GM19467 (cell line): Measurements from ENCODE around the gene NEMP1.
"Not testable (repeated sequence)": the region's sequence is repeated elsewhere in the genome, so short reads cannot be mapped to it uniquely, and the experiment has no call there.

Experiments
- ATAC-seq: cut with Tn5 transposase; IDR thresholded peaks from one replicate; pipeline ENCODE4 v1.9.1; 2021; ENCODE audit warnings: mild to moderate bottlenecking, moderate library complexity; ENCODE audit not compliant: unreplicated experiment

NEMP1 gene

DNA sequence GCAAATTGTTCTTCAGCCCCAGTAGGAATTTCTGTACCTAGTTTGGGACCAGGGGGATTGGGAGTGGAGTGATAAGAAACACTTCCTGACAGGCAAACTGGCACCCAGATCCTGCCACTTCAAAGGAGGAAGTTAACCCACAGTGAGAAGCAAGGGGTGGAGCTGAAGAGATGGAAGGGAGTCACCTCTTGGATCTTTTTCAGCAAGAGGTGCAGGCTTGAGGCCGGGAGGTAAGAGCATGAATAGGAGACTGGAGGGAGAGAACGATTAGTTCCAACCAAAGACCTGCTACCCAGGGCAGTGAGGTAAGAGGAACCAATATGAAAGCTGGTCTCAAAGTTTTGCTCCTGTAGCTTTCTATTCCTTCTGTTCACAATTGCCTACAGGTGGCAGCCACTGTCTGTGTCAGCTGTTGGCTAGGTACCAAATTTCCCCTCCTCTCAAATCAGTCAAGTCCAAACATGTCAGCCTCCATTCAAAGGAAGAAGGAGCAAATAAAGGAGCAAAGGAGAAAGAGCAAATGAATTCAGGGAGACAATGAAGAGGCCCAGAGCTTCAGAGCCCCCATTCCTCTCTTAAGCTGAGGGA is 47.4 kb downstream of the NEMP1 start:
- ATAC-seq, result no peak

DNA sequence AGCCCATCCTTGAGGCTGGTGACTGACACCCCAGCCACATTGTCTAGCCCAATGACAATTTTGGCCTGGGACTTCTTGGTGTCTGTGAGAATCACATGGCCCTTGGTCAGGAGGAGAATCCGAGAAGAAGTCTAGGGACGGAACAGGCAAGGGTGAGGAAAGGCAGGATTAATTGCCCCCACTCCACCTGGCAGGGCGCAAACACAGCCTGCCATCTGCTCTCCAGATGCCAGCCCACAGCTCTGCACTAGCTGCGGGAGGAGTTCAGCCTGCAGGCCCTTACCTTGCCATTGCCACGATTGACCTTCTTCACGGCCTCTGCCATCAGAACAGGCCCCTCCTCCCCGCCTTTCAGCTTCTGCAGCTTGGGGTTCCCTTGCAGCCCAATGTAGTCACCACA is 49.1 kb downstream of the NEMP1 start:
- no peak for ATAC-seq

DNA sequence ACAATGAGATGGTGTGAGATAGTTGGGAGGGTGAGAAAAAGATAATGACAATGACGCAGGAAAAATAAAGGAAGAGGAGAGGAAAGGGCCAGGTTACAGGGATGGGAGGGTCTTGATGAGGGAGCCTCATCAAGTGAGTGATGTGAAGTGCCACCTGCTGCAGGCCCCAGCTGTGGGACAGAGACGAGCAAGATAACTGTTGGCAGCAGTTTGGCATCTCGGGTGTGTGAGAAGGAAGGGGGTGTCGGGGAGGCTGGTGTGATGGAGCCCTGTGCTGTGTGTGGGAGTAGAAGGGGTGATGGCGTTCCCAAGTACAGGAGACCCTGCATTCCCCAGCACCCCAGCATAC is 50.8 kb downstream of the NEMP1 start:
- no peak for ATAC-seq

DNA sequence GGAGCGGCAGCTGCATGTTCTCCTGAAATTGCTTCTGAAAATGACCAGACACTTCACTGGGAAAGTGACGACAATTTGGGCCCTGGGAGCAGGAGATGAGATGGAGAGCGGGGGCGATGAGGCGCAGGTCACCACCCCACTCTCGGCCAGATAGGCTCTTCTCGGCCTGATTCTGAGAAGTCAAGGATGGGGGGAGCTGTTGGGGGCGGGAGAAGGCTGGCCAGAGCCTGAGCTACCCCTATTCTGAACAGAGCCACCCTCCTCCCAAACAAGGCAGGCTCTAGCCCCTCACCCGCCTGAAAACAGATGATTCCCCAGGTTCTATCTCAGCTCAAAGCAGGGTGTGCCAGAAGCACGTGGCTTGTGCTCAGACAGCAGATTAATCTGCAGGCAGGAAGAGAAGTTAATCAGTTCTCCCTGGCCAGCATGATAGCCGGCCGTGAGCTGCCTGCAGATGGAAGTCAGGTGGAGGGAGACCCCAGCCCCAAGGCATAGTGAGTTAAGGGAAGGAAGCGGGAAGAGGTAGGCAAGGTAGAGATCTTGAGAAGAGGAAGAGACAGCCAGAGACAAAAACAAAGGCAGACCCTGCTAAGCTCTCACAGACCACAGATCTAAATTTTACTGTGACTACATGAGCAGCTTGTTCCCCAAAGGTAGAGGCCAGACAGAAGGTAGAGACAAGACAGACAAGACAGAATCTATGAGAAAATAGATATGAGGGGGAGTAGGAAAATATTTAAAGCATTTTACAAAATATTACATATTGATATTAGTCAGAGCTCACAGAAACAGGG is 51.4 kb downstream of the NEMP1 start:
- no peak for ATAC-seq

DNA sequence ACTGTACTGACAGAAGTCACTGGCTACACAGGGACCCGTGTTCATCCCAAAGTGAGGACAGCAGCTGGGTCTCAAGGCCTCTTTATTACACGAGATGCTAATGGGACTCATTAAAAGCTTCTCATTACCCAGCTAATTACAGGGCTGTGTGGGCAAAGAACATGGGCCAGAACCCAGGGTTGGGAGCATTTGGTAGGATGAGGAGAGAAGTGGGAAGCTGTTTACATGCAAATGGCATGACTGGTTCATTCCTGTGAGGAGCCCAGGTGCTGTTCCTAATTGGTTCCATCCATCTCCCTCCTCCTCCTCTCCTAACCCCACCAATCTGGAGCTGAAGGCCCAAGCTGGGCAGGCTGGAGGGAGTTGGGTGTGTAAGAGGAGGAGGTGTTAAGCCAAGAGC is 53.4 kb downstream of the NEMP1 start:
- no peak for ATAC-seq

DNA sequence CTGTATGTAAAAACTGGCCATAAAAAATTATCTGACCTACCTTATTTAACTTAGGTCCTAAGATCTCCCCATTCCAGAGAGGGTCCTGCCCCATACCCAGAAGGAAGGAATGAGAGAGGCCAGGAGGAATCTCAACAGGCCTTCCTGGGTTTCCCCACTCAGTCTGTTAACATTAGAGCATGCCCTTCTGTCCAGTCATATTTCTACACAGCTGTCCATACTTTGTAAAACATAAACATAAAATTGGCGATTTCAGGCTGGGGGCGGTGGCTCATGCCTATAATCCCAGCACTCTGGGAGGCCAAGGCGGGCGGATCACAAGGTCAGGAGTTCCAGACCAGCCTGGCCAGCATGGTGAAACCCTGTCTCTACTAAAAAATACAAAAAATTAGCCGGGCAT is 56.3 kb downstream of the NEMP1 start:
- ATAC-seq, result not testable (repeated sequence)

DNA sequence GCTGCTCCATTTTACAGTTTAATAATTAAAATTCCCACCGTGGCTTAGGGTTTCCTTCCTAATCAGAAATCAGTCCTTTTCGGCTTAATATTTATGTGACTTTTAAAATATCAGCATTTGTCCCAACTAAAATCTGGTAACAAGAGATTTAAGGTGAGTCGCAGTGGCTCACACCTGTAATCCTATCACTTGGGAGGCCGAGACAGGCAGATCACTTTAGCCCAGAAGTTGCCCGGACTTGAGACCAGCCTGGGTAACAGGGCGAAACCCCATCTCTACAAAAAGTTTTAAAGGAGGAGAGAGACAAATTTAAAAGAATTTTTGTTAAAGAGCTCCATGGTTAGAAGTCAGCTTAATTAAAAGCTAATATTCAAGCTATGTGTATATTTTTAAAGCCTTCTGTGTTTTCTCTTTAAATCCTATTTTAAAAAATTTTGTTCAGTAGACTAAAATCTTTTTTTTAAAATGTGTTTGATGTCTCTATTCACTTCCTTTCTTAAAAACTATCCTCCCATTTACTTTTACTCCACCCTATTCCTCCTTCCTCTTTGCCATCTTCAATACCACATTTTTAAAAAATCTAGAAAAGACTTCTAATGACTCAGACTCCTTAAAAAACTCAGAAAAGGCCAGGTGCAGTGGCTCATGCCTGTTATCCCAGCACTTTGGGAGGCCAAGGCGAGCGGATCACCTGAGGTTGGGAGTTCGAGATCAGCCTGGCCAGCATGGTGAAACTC is 58.4 kb downstream of the NEMP1 start:
- no peak for ATAC-seq

DNA sequence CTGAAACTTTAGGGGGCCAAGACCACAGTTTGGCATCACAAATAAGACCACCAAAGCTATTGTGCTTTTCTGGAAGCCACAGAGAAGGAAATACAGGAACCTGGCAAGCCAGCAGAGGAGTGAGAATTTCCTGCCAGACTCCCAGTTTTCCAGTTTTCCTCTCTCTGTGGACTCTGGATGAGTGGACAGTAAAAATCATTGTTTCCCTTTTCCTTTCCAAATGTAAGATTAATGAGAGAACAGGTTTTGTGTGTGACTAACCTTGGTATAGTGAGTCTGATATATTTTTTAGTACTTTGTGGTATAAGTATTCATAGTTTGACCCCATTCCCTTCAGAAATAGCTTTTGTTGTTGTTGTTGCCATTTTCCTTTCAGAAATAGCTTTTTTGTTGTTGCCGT is 59.7 kb downstream of the NEMP1 start:
- no peak for ATAC-seq

DNA sequence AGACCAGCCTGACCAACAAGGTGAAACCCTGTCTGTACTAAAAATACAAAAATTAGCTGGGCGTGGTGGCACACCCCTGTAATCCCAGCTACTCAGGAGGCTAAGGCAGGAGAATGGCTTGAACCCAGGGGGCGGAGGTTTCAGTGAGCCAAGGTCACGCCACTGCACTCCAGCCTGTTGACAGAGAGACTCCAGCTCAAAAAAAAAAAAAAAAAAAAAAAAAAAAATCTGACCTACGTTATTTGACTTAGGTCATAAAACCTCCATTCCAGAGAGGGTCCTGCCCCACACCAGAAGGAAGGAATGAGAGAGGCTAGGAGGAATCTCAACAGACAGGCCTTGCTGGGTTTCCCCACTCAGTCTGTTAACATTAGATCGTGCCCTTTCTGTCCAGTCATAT is 60.2 kb downstream of the NEMP1 start:
- ATAC-seq, result not testable (repeated sequence)

DNA sequence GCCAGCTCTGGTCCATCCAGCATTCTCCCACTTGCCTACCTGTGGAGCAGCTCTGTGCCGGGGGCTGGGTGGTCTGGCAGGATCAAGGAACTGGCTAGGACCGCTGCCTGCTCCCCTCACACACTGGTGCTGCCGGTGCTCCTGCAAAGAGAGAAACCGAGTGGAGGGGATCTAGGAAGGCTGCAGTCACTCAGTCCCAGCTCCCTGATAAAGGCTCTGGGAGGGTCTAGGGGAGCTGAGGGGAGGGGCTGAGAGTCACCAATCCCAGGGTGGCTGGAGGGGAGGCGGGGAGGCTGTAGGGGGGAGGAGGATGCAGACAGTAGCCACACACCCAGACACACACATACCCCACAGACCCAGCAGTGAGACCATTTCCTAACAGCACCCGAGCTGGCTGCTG is 62.2 kb downstream of the NEMP1 start, which contains the start of gene TAC3:
Gene TAC3, minus strand, starts transcription at position 182 of the 400 bp plus-strand sequence. CDS start 732 bp downstream, outside the sequence.
- no peak for ATAC-seq

DNA sequence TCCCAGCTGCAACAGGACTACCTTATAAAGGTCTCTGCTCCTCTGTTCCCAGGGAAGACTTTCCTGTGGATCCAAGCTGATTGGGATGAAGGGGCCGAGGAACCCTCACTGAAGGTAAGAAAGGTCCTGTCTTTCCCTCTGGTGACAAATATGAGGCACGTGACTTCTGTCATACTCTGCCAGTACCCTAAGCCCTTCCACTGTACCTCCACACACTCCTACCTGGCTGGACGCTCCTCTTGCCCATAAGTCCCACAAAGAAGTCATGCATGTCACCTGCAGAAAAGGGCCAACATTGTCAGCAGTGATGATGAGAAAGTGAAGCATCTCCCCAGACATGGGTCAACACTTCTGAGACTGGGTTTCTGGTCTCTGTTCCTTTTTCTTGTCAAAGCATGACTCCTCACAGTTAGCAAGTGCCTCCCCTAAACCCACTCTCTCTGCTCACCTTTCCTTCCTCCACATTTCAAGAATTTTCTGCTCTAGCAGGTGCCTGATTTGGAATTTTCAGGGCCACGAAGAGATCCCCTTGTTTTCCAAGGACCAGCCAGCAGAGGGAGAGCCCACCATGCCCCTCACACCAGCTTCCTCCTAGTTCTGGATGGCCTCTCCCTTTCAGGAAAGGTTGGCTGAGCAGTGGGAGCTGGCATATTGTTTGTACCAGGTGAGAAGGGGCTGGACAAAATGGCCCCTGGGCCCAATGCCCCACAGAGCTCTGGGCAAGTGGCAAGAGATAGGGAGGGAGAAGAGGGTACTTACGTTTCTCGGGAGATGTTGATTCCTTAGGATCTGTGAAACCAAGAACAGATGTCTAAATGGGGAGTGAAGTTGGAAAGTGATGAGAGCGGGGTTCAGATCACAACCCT is 65.8 kb downstream of the NEMP1 start:
- peak; percentile 53 for ATAC-seq

DNA sequence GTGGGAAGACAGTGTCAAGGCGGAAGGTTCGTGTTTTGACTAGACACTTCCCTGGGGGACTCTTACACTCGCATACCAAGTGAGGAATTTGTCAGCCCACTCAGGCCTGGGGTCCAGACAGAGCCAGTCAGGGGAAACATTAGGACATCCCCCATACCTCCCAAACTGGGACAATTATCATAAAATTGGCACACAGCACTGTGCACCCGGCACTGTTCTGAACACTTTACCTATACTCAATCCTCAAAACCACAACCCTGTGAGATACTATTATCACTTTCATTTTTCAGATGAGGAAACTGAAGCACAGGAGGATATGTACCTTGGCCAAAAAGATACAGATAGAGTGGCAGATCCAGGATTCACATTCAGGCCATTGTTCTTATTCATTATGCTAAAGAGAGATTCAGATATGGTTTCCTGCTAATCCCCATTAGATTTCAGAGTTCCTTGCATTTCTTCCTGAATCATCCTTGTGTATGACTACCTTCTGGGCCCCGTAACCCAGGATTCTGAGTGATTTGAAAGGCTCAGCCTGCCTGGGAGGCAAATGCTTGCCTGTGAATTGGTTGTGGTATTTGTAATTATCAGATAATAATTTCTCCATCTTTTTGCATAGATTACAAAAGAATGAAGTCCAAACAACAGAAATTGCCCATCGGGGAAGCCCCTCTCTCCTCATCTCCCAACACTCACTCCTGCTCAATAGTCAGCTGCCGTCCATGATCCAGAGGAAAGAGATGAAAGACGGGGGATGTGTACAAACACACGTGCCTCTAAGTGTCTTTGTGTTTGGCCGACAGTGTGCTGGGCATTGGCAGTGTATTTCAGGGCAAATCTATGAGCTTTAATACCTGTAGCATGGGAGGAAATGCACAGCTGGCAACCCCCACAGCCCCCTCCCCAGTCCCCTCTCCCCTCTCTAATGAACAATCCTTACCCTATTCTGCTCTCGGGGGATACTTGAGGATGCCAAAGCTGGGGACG is 66.9 kb downstream of the NEMP1 start:
- ATAC-seq, result peak; percentile 50

DNA sequence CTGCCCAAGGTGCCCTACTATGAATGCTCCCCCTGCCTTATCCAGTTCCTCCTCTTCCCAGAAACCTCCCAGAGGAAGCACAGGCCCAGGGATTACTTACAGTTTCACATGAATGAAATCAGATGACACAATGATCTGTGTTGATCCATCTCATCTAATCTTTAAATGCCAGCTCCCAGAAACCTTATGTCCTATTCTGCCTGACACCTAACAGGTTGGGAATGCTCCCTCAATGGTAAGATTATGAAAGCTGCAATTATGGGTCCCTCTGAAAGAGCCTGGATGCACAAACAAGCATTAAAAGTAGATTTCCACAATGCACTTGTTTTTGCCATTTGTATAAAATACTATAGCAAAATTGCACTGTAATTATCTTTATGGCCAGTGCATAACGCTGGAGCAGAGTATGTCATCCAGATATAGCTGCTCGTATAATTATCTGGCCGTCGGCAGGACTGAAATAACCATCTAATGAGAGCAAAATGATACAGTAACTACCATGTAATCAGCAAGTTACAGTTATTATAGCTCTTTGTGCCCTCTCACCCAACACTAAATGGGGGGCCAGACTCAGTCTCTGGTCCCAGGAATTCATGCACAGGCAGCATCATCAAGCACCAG is 67.9 kb downstream of the NEMP1 start:
- no peak for ATAC-seq

DNA sequence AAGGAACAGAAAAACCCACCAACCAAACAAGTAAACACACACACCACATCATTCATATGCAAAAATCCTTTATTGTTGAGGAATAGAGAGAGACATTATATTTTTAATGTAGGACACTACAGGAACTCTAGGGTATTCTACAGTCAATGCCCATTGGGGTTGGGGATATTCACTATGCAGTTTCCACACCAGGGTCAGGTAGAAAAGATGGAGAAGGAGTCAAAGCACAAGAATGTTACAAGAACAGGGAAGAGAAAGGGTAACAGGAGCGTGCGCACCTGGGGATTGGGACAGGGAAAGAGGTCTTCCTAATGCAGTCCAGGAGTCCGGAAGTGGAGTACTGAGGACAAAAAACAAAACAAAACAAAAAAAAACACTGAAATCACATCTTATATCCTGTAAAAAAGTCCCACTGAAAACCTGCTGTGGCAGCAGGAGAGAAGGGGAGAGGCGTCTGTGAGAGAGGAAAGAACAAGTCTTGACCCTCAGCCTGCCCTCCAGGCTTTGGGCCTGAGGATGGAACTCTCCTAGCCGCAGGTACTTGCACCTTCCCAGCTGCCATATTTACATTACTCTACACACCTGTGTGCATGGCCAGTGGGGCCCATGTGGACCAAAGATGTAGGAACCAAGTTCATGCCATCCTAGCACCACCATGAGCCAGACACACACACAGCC is 68.5 kb downstream of the NEMP1 start:
- no peak for ATAC-seq

DNA sequence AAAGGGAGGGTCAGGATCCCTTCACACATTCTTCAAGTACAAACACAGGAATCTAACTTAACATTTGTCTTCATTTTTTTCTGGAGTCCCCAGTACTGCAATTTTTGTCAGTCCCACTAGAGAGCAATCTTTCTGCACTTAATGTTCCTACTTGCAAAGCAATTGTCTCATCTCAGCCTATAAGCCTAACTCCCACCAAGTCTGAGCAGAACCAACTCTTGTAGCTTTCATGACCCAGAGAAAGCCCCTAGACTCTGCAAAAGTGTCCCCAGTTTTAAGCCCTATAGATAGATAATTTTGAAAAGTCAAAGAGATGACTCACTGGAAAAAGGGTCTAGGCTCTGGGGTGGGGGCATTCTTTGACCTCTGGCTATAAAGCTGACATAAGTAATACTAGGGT is 70.4 kb downstream of the NEMP1 start:
- ATAC-seq, result no peak

DNA sequence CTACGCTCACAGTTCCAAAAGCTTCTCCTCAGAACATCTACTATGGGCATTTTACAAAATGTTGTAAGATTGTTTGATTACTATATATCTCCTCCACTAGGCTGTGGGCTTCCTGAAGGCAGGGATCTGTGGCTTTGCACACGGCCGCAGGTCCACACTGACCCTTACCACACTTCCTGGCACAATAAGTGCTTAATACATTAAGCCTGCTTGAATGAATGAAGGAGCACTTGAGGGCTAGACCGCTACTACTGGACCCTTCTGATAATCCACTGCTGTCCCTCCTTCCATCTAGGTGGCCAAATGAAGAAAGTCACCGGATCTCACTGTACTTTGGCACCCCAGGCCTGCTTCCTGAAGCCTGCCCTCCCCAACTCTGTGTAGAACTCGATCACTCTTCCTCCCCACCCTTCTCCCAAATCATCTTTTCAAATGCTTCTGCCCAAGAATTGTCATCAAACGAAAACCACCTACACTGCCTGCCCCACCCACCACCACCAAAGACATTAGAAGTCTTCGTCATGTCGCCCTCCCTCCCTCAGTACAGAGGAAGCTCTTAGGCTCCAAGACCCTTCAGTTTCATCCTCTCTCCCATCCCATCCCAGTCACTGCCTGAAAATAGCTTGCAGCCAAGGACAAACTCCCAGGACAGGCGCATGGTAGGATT is 71.6 kb downstream of the NEMP1 start:
- ATAC-seq, result no peak

DNA sequence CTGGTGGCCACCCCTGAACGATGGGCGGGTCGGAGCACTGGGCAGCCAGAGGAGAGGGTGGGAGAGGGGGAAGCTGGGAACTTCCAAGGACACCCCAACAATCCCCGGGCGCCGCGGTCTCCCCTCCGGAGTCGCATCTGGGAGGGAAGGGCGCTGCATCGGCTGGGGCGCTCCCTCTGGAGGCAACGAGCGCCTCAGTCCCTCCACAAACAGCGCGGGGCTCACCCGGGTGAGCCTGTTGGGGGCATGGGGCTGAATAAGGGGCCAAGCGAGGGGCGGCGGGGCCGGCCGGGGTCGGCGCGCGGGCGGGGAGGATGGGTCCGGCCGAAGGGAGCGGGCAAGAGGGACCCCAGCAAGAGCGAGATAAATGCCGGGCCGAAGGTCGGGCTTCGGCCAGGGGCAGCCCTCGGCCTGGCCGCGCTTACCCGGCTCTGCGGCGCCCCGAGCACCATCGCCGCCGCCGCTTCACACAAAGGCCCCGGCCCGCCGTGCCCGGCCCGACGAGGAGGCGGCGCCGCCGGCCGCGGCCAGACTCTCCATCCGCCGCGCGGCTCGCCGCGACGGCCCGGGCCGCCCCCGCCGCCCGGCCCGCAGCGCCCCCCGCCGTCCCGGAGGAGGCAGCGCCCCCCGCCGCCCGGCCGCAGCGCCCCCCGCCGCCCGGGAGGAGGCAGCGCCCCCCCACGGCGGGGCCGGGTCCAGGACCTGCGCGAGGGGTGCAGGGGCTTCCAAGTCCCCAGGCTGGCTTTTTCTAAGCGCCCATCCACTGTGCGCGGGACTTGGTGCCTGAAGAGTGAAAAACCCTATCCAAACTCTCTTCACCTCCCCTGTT is 72.4 kb downstream of the NEMP1 start, which contains the start of gene ZBTB39:
Gene ZBTB39, minus strand, starts transcription at position 567 of the 829 bp plus-strand sequence. CDS start 1,629 bp downstream, outside the sequence.
- peak; percentile 62 for ATAC-seq
